A549 treated with AZD9567 at 1 μM for 4 hours (cell line): Measurements from ENCODE around the gene ARFGAP2. TPM values are rescaled to one million over a fixed set of nuclear protein-coding genes. Genes with fewer than 3 reads are reported as not detected.

ENCODE experiments used
- total RNA-seq: library from RNA; stranded (reverse); fragments of 200-300 nt; extraction: Qiagen RNA extraction; gene quantifications from 5 replicates; pipeline ENCODE4 v1.2.3, GENCODE V29; 2022; ENCODE audit not compliant: insufficient read depth

The ARFGAP2 gene
- 27.8 to 42.9 TPM (median 29.6 TPM) in 5 replicates for total RNA-seq

GRCh38 chr11:47176328-47177228, at the start of gene ARFGAP2:
Gene ARFGAP2, minus strand, starts transcription at chr11:47176879. Its CDS starts 26 bp downstream, at chr11:47176853.

GRCh38 chr11:47186076-47186699, 9.5 kb upstream of the ARFGAP2 start, which contains the start of gene PACSIN3:
Gene PACSIN3, minus strand, starts transcription at chr11:47186434. Its CDS starts 3,707 bp downstream, at chr11:47182727.

Other genes starting within 250 kb of the ARFGAP2 start
- 23.0 to 31.7 TPM (median 28.9 TPM) in 5 replicates for gene CSTPP1, start 240.1 kb downstream of the ARFGAP2 start, total RNA-seq
- gene PACSIN3, start 9.6 kb upstream of the ARFGAP2 start, total RNA-seq: 17.6 to 27.9 TPM (median 24.1 TPM) in 5 replicates
- 73.7 to 86.2 TPM (median 76.6 TPM) in 5 replicates for gene DDB2, start 38.1 kb upstream of the ARFGAP2 start, total RNA-seq
- gene ACP2, start 71.9 kb upstream of the ARFGAP2 start, total RNA-seq: 22.3 to 23.0 TPM (median 22.9 TPM) in 5 replicates
- gene NR1H3, start 81.1 kb upstream of the ARFGAP2 start, total RNA-seq: 6.5 to 12.5 TPM (median 11.3 TPM) in 5 replicates
- gene MADD, start 93.3 kb upstream of the ARFGAP2 start, total RNA-seq: 19.1 to 23.8 TPM (median 22.4 TPM) in 5 replicates
- 0.05 to 0.09 TPM (median 0.05 TPM) in 4 of 5 replicates, not detected in the other for gene MYBPC3, start 175.8 kb upstream of the ARFGAP2 start, total RNA-seq
- 0.09 to 0.13 TPM (median 0.11 TPM) in 3 of 5 replicates, not detected in the others for gene SPI1, start 201.7 kb upstream of the ARFGAP2 start, total RNA-seq
- 41.7 to 59.2 TPM (median 54.4 TPM) in 5 replicates for gene SLC39A13, start 231.7 kb upstream of the ARFGAP2 start, total RNA-seq
- 178 to 312 TPM (median 192 TPM) in 5 replicates for gene PSMC3, start 249.6 kb upstream of the ARFGAP2 start, total RNA-seq